22Rv1 (cell line): Measurements from ENCODE around the gene CDKN3.
"Not testable (repeated sequence)": the region's sequence is repeated elsewhere in the genome, so short reads cannot be mapped to it uniquely, and the experiment has no call there.

Experiments used
- CTCF ChIP-seq: fragments of 450-650 bp; IDR thresholded peaks from 2 replicates; pipeline ENCODE4 v1.5.1; 2017; ENCODE audit warnings: mild to moderate bottlenecking
- ZFX ChIP-seq: fragments of 450-650 bp; IDR thresholded peaks from 2 replicates; pipeline ENCODE4 v1.6.1; 2017; ENCODE audit warnings: antibody characterized with exemption, borderline replicate concordance

- TF ChIP-seq CTCF, ZFX: not testable (repeated sequence)
Measured at GRCh38 chr14:54380558-54380957, 16.2 kb upstream of the CDKN3 start.
